ENCODE data around the gene NANP.
"Not testable (repeated sequence)": the region's sequence is repeated elsewhere in the genome, so short reads cannot be mapped to it uniquely, and the experiment has no call there.

The NANP gene

GRCh38 chr20:25644814-25645213, 21.0 kb upstream of the NANP start:
- H3K4me3 ChIP-seq (ENCODE audit: low read depth, low read length), result no peak overlapping the region
- TF ChIP-seq, protein P1, sequence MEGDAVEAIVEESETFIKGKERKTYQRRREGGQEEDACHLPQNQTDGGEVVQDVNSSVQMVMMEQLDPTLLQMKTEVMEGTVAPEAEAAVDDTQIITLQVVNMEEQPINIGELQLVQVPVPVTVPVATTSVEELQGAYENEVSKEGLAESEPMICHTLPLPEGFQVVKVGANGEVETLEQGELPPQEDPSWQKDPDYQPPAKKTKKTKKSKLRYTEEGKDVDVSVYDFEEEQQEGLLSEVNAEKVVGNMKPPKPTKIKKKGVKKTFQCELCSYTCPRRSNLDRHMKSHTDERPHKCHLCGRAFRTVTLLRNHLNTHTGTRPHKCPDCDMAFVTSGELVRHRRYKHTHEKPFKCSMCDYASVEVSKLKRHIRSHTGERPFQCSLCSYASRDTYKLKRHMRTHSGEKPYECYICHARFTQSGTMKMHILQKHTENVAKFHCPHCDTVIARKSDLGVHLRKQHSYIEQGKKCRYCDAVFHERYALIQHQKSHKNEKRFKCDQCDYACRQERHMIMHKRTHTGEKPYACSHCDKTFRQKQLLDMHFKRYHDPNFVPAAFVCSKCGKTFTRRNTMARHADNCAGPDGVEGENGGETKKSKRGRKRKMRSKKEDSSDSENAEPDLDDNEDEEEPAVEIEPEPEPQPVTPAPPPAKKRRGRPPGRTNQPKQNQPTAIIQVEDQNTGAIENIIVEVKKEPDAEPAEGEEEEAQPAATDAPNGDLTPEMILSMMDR (IDR thresholded peaks at IDR 0.05; ENCODE audit: borderline replicate concordance, insufficient read depth, low read depth, low read length), result no peak

GRCh38 chr20:25643716-25644115, 19.9 kb upstream of the NANP start:
- TF ChIP-seq, protein P1 (IDR thresholded peaks at IDR 0.05; ENCODE audit: borderline replicate concordance, insufficient read depth, low read depth, low read length), result no peak
- no peak overlapping the region for H3K4me3 ChIP-seq (ENCODE audit: low read depth, low read length)

GRCh38 chr20:25637247-25637646, 13.4 kb upstream of the NANP start:
- no peak overlapping the region for H3K4me3 ChIP-seq (ENCODE audit: low read depth, low read length)
- TF ChIP-seq, protein P1 (IDR thresholded peaks at IDR 0.05; ENCODE audit: borderline replicate concordance, insufficient read depth, low read depth, low read length), result no peak

- TF ChIP-seq, protein P1 (IDR thresholded peaks at IDR 0.05; ENCODE audit: borderline replicate concordance, insufficient read depth, low read depth, low read length), result no peak
- no peak overlapping the region for H3K4me3 ChIP-seq (ENCODE audit: low read depth, low read length)
Observed at GRCh38 chr20:25632940-25633790, 9.4 kb upstream of the NANP start.

DNA sequence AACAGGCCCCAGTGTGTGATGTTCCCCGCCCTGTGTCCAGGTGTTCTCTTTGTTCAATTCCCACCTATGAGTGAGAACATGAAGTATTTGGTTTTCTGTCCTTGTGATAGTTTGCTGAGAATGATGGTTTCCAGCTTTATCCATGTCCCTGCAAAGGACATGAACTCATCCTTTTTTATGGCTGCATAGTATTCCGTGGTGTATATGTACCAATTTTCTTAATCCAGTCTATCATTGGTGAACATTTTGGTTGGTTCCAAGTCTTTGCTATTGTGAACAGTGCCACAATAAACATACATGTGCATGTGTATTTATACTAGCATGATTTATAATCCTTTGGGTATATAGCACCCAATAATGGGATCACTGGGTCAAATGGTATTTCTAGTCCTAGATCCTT, 6.8 kb upstream of the NANP start:
- not testable (repeated sequence) for H3K4me3 ChIP-seq (ENCODE audit: low read depth, low read length)

GRCh38 chr20:25629816-25630499, 6.1 kb upstream of the NANP start:
- TF ChIP-seq, protein P1 (IDR thresholded peaks at IDR 0.05; ENCODE audit: borderline replicate concordance, insufficient read depth, low read depth, low read length), result no peak
- H3K4me3 ChIP-seq (ENCODE audit: low read depth, low read length), result no peak overlapping the region

- TF ChIP-seq, protein P1 (IDR thresholded peaks at IDR 0.05; ENCODE audit: borderline replicate concordance, insufficient read depth, low read depth, low read length), result no peak
- no peak overlapping the region for H3K4me3 ChIP-seq (ENCODE audit: low read depth, low read length)
Observed at GRCh38 chr20:25626779-25627178, 3.0 kb upstream of the NANP start.

Measured in GM12875 (cell line).